ENCODE measurements around the gene ATG9A. TPM values are rescaled to one million over a fixed set of nuclear protein-coding genes. Genes with fewer than 3 reads are reported as not detected.

The ATG9A gene, protein sequence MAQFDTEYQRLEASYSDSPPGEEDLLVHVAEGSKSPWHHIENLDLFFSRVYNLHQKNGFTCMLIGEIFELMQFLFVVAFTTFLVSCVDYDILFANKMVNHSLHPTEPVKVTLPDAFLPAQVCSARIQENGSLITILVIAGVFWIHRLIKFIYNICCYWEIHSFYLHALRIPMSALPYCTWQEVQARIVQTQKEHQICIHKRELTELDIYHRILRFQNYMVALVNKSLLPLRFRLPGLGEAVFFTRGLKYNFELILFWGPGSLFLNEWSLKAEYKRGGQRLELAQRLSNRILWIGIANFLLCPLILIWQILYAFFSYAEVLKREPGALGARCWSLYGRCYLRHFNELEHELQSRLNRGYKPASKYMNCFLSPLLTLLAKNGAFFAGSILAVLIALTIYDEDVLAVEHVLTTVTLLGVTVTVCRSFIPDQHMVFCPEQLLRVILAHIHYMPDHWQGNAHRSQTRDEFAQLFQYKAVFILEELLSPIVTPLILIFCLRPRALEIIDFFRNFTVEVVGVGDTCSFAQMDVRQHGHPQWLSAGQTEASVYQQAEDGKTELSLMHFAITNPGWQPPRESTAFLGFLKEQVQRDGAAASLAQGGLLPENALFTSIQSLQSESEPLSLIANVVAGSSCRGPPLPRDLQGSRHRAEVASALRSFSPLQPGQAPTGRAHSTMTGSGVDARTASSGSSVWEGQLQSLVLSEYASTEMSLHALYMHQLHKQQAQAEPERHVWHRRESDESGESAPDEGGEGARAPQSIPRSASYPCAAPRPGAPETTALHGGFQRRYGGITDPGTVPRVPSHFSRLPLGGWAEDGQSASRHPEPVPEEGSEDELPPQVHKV
- 103 and 236 TPM in 2 replicates for total RNA-seq (2011; cell fraction: chromatin; rRNA removed; ENCODE audit: low replicate concordance)
- total RNA-seq (2011; cell fraction: nucleolus; rRNA removed) = 186 and 188 TPM in 2 replicates
- total RNA-seq (2011; cell fraction: nucleoplasm; rRNA removed) = 134 and 137 TPM in 2 replicates
- 23.5 and 36.3 TPM in 2 replicates for total RNA-seq (2014; rRNA removed)
- 21.0 and 21.9 TPM in 2 replicates for total RNA-seq (2014; rRNA removed; fragmentation: Illumina TruSeq; extraction: Trizol)
- total RNA-seq (2015; rRNA removed; fragmentation: Illumina TruSeq; extraction: Trizol) = 13.9 and 19.3 TPM in 2 replicates
- 47.9 and 54.5 TPM in 2 replicates for total RNA-seq (2021)
- 65.6 and 83.0 TPM in 2 replicates for polyA plus RNA-seq (2011; rRNA removed)
- polyA plus RNA-seq (2011; cell fraction: cytosol; rRNA removed) = 74.6 and 91.3 TPM in 2 replicates
- polyA plus RNA-seq (2011; cell fraction: nucleus; rRNA removed) = 134 and 138 TPM in 2 replicates
- polyA plus RNA-seq (2012) = 32.0 and 41.1 TPM in 2 replicates
- polyA plus RNA-seq (2014; fragmentation: Illumina TruSeq; extraction: Trizol) = 38.7 and 40.7 TPM in 2 replicates
- under 1 TPM; 0.25 to 0.60 TPM for polyA plus RNA-seq (2014; fragmentation: Nextera tagmentation; extraction: Ambion mirVana)
- polyA plus RNA-seq (2014; rRNA removed) = 23.4 and 35.3 TPM in 2 replicates
- 62.1 and 74.2 TPM in 2 replicates for polyA minus RNA-seq (2011; rRNA and poly(A)+ RNA removed)
- polyA minus RNA-seq (2011; cell fraction: cytosol; rRNA and poly(A)+ RNA removed) = 54.0 and 62.6 TPM in 2 replicates
- polyA minus RNA-seq (2011; cell fraction: nucleus; rRNA and poly(A)+ RNA removed) = 43.6 and 60.1 TPM in 2 replicates
- percentile 71 among the genes with signal in this experiment for Bru-seq, nascent RNA
- percentile 65 among the genes with signal in this experiment for BruChase-seq, experiment 1, labeled RNA remaining after a 2-hour chase
- BruChase-seq, experiment 2, labeled RNA remaining after a 6-hour chase = percentile 71 among the genes with signal in this experiment
- long read RNA-seq, experiment 1, full-length matches to known transcripts = 12 of 93 reads
- long read RNA-seq, experiment 1, partial matches to known transcripts = 59 of 93 reads
- long read RNA-seq, experiment 1, other reads (novel, unspliced or antisense) = 22 of 93 reads
- long read RNA-seq, experiment 2, full-length matches to known transcripts = 5 of 42 reads
- long read RNA-seq, experiment 2, partial matches to known transcripts = 12 of 42 reads
- long read RNA-seq, experiment 2, other reads (novel, unspliced or antisense) = 25 of 42 reads
- long read RNA-seq, experiment 3, full-length matches to known transcripts = 7 of 21 reads
- long read RNA-seq, experiment 3, partial matches to known transcripts = 4 of 21 reads
- long read RNA-seq, experiment 3, other reads (novel, unspliced or antisense) = 10 of 21 reads

DNA sequence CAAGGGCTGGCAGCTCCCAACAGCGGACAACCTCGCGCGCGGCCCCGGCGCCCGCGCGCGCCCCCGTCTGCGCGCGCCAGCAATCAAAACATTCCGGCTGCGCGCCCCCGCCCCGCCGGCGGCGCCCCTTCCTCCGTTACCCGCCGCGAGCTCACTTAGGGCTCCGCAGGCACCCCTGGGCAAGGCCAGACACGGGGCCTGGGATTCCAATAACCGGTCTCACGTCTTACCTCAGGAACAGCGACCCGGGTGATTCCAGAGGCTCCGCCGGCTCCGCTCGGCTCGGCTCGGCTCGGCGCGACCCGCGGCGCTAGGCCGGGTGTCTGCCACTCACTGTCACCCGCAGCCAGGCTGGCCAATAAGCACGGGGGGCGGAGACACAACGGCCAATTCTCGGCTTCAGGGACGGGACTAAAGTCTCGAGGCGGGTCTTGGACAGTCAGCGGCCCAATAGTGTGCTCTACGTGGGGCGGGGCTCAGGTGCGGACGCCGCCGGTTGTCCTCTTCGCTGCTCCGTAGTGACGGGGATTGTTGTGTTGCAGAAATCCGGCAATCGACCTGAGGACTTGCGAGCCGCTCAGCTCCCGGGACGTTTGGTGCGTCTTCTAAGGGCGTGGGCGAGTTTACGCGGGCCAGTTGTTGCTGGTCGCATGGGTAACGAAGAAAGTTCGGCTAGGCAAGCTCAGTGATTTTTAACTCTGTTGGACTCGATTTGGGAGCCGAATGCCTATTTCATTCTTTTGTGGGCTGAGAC lies at the start of gene ATG9A, which contains the start of gene ANKZF1:
Gene ATG9A, minus strand, starts transcription at position 332 of the 754 bp plus-strand sequence. CDS start 1,612 bp downstream, outside the sequence.
Gene ANKZF1, plus strand, starts transcription at position 502 of the 754 bp plus-strand sequence. CDS start 452 bp downstream, outside the sequence.
- peak within 1 kb of the TSS; percentile 96 to 97 for H3K9ac ChIP-seq (ENCODE audit: insufficient read depth in 1 of 2, low read depth in 2 of 2, low read length in 2 of 2)
- H3K9me1 ChIP-seq (ENCODE audit: control insufficient read depth, insufficient read depth, low read length) = no peaks in the 10 kb centered on the region
- CTCF ChIA-PET (ENCODE audit: low intra/inter-chr PET ratio) = no interaction called here
- H3K4me3 ChIP-seq = peak within 1 kb of the TSS; percentile 90
- WGBS (ENCODE audit: insufficient coverage, low coverage, missing lambda C conversion rate) = under 1% methylated on average over 49 of the region's 80 CpGs
- H3K4me1 ChIP-seq (replicated peaks in 1 of 2; ENCODE audit: control insufficient read depth in 2 of 2, insufficient read depth in 2 of 2, low read length in 2 of 2) = peaks cover 13 to 16% of the 10 kb centered on the region in 2 experiments; a peak in 4 of 5 replicates
- peaks cover 61% of the 10 kb centered on the region for H3K36me3 ChIP-seq (ENCODE audit: control insufficient read depth, insufficient read depth, low read length)
- H3K79me2 ChIP-seq (ENCODE audit: control insufficient read depth, insufficient read depth, low read length) = peaks cover 52% of the 10 kb centered on the region
- H3K27ac ChIP-seq (ENCODE audit: extremely low read depth, low read depth, low read length) = peak within 1 kb of the TSS; percentile 90
- no peaks in the 10 kb centered on the region for H3K9me3 ChIP-seq (replicated peaks; ENCODE audit: control insufficient read depth, insufficient read depth, low read depth, low read length)
- H3K4me2 ChIP-seq (ENCODE audit: insufficient read depth, low read length) = peak within 1 kb of the TSS; percentile 98
- in situ Hi-C loops (cut with MboI) (no loop called here), intact Hi-C loops (cut with micrococcal nuclease) (loop anchor here (1.0 to 5.0 kb wide), 4 partner anchors 11 to 68 kb away; partner anchors contain the start of genes ABCB6, GLB1L, STK16 and ZFAND2B)
- DNase-seq (ENCODE audit: extremely low read depth in 1 of 4, low spot score in 3 of 4) (peak; percentile 84 to 97 (median 90)), ATAC-seq (peak; percentile 98), FAIRE-seq (peak; percentile 99)
- H4K20me1 ChIP-seq (replicated peaks; ENCODE audit: control insufficient read depth, insufficient read depth, low read length) = no peaks in the 10 kb centered on the region
- POLR2A ChIA-PET = interaction anchor here (0.6 to 2.1 kb wide), 11 partner anchors 8 to 59 kb away, joined by 3 to 12 read pairs (median 5); partner anchors contain the start of genes ABCB6, GLB1L, STK16 and ZFAND2B
- H2AFZ ChIP-seq (ENCODE audit: low read depth, low read length) = peak within 1 kb of the TSS; percentile 91
- H3K27me3 ChIP-seq (ENCODE audit: control insufficient read depth in 2 of 2, insufficient read depth in 2 of 2, low read length in 2 of 2) = no peaks in the 10 kb centered on the region
- BruUV-seq (replicated peaks) = no TSS peak
- TF ChIP-seq HNRNPLL (IDR thresholded peaks at IDR 0.05; ENCODE audit: low read depth, low read length, poor library complexity, severe bottlenecking) = peak; percentile 62
- TF ChIP-seq HDAC6 (IDR thresholded peaks at IDR 0.05; ENCODE audit: low read depth, low read length) = no peak
- no peak for TF ChIP-seq CBX8 (IDR thresholded peaks at IDR 0.05; ENCODE audit: borderline replicate concordance, extremely low read depth, low read depth, low read length, poor library complexity, severe bottlenecking)
- TF ChIP-seq POLR2A (conservative IDR thresholded peaks at IDR 0.05) = peak; percentile 86
- TF ChIP-seq, protein P1, sequence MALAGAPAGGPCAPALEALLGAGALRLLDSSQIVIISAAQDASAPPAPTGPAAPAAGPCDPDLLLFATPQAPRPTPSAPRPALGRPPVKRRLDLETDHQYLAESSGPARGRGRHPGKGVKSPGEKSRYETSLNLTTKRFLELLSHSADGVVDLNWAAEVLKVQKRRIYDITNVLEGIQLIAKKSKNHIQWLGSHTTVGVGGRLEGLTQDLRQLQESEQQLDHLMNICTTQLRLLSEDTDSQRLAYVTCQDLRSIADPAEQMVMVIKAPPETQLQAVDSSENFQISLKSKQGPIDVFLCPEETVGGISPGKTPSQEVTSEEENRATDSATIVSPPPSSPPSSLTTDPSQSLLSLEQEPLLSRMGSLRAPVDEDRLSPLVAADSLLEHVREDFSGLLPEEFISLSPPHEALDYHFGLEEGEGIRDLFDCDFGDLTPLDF (CRISPR knock-in tag; IDR thresholded peaks at IDR 0.05) = no peak
- peak; percentile 92 for TF ChIP-seq POLR2G (IDR thresholded peaks at IDR 0.05; ENCODE audit: low read depth, low read length)
- no peak for TF ChIP-seq CHD1 (IDR thresholded peaks at IDR 0.05; ENCODE audit: low read length)
- TF ChIP-seq CCNT2 (IDR thresholded peaks at IDR 0.05; ENCODE audit: borderline replicate concordance, extremely low read depth, insufficient read length, low read depth, low read length) = peak; percentile 57
- TF ChIP-seq KLF6 (CRISPR knock-in tag; IDR thresholded peaks at IDR 0.05; ENCODE audit: borderline replicate concordance) = no peak
